Activated naive CD8-positive, alpha-beta T cell treated with anti-CD3 and anti-CD28 coated beads, Interleukin-2, amount 10 ng/mL, durations not matched to agents 7 days and 5 days (primary cell): ENCODE results near the gene MAP1B. TPM values are rescaled to one million over a fixed set of nuclear protein-coding genes. Genes with fewer than 3 reads are reported as not detected.

Experiments used
- ATAC-seq: fragments of 150-1000 bp; cut with Tn5 transposase; one replicate; pipeline ENCODE4 v1.10.0; 2021; ENCODE audit warnings: low read depth, moderate library complexity
- POLR2A ChIA-PET: fragments of 350-600 bp; sonication (Branson Sonifier 250); formaldehyde crosslinking; loops from one replicate; lab custom pipeline; 2021; ENCODE audit warnings: antibody characterized with exemption; lab: Charles Lee
- DNase-seq: peaks from one replicate; pipeline ENCODE4 v3.0.0; 2021
- H3K27ac Mint-ChIP-seq: one replicate; pipeline ENCODE4 v1.8.0; 2022; ENCODE audit warnings: mild to moderate bottlenecking, mixed read lengths
- H3K27me3 Mint-ChIP-seq: one replicate; pipeline ENCODE4 v1.8.0; 2022; ENCODE audit warnings: mild to moderate bottlenecking, moderate library complexity, mixed read lengths
- H3K36me3 Mint-ChIP-seq: one replicate; pipeline ENCODE4 v1.8.0; 2021; ENCODE audit warnings: mild to moderate bottlenecking, mixed read lengths
- H3K4me1 Mint-ChIP-seq: one replicate; pipeline ENCODE4 v1.8.0; 2021; ENCODE audit warnings: mixed read lengths
- H3K4me3 Mint-ChIP-seq: one replicate; pipeline ENCODE4 v1.8.0; 2022; ENCODE audit warnings: mild to moderate bottlenecking, moderate library complexity, mixed read lengths
- H3K9me3 Mint-ChIP-seq: one replicate; pipeline ENCODE4 v1.8.0; 2021; ENCODE audit warnings: mixed read lengths
- total RNA-seq, 2 experiments: library from RNA; stranded (reverse); gene quantifications; one replicate each; pipeline ENCODE4 v1.2.3, GENCODE V29; 2021

Gene MAP1B
- total RNA-seq, 2 experiments from 2014 or later, result not detected

- POLR2A ChIA-PET, result no interaction called here
- ATAC-seq, result no peak
- peaks cover 82% of the 10 kb centered on the region for H3K27me3 Mint-ChIP-seq
- H3K4me3 Mint-ChIP-seq, result peak overlapping the region; percentile 64
- H3K36me3 Mint-ChIP-seq, result peaks cover 1% of the 10 kb centered on the region
- H3K27ac Mint-ChIP-seq, result no peak overlapping the region
- peaks cover 3% of the 10 kb centered on the region for H3K4me1 Mint-ChIP-seq
- DNase-seq, result no peak
- H3K9me3 Mint-ChIP-seq, result no peaks in the 10 kb centered on the region
Observed at GRCh38 chr5:72109062-72109411, 1.8 kb downstream of the MAP1B start.

DNA sequence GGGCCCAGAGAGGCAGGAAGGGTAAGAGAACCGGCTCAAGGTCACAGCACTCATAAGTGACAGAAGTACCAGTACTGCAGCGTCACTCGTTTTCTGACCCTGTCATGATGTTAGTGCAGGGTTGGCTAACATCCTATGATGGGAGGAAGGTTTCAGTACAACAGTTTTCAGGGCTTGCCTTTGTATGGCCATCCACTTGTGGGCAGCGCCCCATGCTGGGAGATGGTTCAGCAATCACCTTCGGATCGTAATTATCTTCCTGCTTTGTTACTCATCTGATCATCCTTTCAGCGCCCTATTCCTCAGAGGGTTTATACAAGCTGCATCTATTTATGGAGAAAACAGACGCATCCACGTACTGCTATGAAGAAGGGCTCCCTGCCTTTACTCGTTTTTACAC, 2.4 kb downstream of the MAP1B start:
- no peaks in the 10 kb centered on the region for H3K9me3 Mint-ChIP-seq
- POLR2A ChIA-PET, result no interaction called here
- H3K4me1 Mint-ChIP-seq, result peaks cover 3% of the 10 kb centered on the region
- H3K27me3 Mint-ChIP-seq, result peaks cover 76% of the 10 kb centered on the region
- no peak overlapping the region for H3K4me3 Mint-ChIP-seq
- no peak overlapping the region for H3K27ac Mint-ChIP-seq
- ATAC-seq (no peak), DNase-seq (no peak)
- peaks cover 1% of the 10 kb centered on the region for H3K36me3 Mint-ChIP-seq

DNA sequence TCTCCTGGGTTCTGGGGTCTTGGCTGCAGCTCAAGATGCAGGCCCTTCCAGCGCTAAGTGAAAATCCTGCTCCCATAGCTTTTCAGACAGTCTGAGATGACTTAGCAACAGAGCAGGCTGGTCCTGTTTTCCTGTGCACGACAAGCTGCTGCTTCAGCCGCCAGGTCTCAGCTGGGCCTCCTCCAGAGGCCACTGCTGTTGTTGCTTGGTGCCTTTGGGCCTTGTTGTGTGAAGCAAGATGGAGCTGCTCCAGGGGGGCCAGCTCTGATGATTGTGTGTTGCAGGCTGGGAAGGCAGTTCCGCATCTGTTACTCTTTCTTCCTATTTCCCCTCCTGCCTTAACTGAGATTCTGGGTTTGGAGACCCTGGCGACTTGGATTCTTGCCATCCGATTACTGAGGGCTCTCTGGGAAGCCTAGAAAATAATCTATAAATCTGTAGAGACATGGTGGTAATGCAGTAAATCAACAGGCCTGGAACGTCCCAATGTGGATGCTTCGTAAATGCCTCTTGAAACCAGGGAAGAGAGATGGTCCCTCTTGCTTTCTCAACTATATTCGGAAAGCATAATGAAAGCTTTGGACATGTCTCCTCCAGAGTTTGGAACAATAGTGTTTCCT, 3.2 kb downstream of the MAP1B start:
- POLR2A ChIA-PET, result no interaction called here
- peaks cover 3% of the 10 kb centered on the region for H3K4me1 Mint-ChIP-seq
- peaks cover 1% of the 10 kb centered on the region for H3K36me3 Mint-ChIP-seq

GRCh38 chr5:72112389-72112788, 5.1 kb downstream of the MAP1B start:
- Mint-ChIP-seq H3K9me3 (no peaks in the 10 kb centered on the region), H3K27ac (no peak overlapping the region), H3K27me3 (peaks cover 67% of the 10 kb centered on the region), H3K36me3 (no peaks in the 10 kb centered on the region), H3K4me3 (no peak overlapping the region), H3K4me1 (peaks cover 3% of the 10 kb centered on the region)
- ATAC-seq (no peak), DNase-seq (no peak)
- POLR2A ChIA-PET, result no interaction called here

More for the DNA sequence above, 3.2 kb downstream of the MAP1B start:
- Mint-ChIP-seq H3K9me3 (no peaks in the 10 kb centered on the region), H3K27me3 (peaks cover 72% of the 10 kb centered on the region), H3K4me3 (no peak overlapping the region), H3K27ac (no peak overlapping the region)
- DNase-seq (no peak), ATAC-seq (no peak)

- H3K4me3 Mint-ChIP-seq, result no peak overlapping the region
- ATAC-seq (no peak), DNase-seq (no peak)
- H3K36me3 Mint-ChIP-seq, result no peaks in the 10 kb centered on the region
- H3K27me3 Mint-ChIP-seq, result peaks cover 64% of the 10 kb centered on the region
- no peaks in the 10 kb centered on the region for H3K4me1 Mint-ChIP-seq
- H3K27ac Mint-ChIP-seq, result no peak overlapping the region
- POLR2A ChIA-PET, result no interaction called here
- no peaks in the 10 kb centered on the region for H3K9me3 Mint-ChIP-seq
Observed at GRCh38 chr5:72114629-72115028, 7.4 kb downstream of the MAP1B start.

DNA sequence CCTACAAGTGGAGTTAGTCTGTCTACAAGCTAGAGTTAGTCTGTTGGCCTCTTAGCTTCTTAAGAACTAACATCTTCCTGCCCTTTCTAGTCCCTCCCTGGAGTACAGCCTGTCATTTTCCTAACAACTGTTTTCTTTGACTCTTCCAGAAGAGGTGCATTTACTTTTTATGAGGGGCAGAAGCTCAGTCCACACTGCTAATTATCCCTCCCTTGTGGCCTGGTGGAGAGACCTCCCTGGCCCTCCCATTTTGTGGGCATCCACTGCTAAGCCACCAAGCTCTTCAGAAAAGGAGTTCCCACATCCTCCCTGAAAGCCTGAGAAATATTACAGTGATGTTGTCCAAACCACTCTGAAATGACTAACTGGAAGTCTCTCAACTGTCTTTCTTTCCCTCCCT, 8.0 kb downstream of the MAP1B start:
- Mint-ChIP-seq H3K9me3 (no peaks in the 10 kb centered on the region), H3K27ac (no peak overlapping the region)

GRCh38 chr5:72117307-72117706, 10.0 kb downstream of the MAP1B start:
- POLR2A ChIA-PET, result no interaction called here
- ATAC-seq (no peak), DNase-seq (no peak)
- H3K36me3 Mint-ChIP-seq, result no peaks in the 10 kb centered on the region
- H3K4me3 Mint-ChIP-seq, result no peak overlapping the region
- H3K27ac Mint-ChIP-seq, result no peak overlapping the region
- H3K9me3 Mint-ChIP-seq, result no peaks in the 10 kb centered on the region
- peaks cover 53% of the 10 kb centered on the region for H3K27me3 Mint-ChIP-seq
- H3K4me1 Mint-ChIP-seq, result no peaks in the 10 kb centered on the region

More for the DNA sequence above, 8.0 kb downstream of the MAP1B start:
- ATAC-seq (no peak), DNase-seq (no peak)
- POLR2A ChIA-PET, result no interaction called here
- Mint-ChIP-seq H3K36me3 (no peaks in the 10 kb centered on the region), H3K4me1 (no peaks in the 10 kb centered on the region), H3K4me3 (no peak overlapping the region), H3K27me3 (peaks cover 57% of the 10 kb centered on the region)

DNA sequence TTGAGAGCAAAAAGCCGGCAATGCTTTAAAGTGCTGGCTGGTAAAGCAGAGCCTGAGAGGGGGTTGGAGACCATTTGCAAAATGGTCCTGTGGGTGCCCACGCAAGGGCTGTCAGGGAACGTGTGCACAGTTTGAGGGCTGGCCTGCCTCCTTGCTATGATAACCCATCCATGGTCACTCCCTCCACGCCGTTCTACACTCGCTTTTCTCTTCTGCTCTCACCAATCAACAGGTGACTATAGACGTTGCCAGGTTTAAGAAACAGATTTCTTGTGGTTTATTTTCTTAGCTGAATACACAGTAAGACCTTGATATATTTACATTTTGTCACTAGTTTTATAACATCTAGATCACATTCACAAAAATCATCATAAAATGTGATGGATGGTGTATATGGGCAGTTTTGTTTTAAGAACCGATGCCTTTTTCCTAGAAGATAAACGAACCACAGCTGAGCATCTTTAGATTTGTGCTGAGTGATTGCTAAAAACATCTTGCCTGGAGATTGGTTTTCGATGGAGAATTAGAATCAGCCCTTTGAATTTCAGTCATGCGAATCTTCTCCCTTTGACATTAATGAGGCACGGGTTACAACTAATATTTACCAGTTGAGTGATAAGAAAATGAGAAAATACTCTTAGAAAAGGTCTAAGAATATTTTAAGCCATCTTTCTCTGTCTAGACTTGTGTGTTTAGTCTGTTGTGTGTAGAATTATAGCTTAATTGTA, 13.9 kb downstream of the MAP1B start:
- H3K27me3 Mint-ChIP-seq, result peaks cover 67% of the 10 kb centered on the region
- H3K4me3 Mint-ChIP-seq, result no peak overlapping the region
- POLR2A ChIA-PET, result no interaction called here
- H3K27ac Mint-ChIP-seq, result no peak overlapping the region
- DNase-seq, result no peak
- no peaks in the 10 kb centered on the region for H3K4me1 Mint-ChIP-seq
- no peak for ATAC-seq
- H3K9me3 Mint-ChIP-seq, result no peaks in the 10 kb centered on the region
- no peaks in the 10 kb centered on the region for H3K36me3 Mint-ChIP-seq

DNA sequence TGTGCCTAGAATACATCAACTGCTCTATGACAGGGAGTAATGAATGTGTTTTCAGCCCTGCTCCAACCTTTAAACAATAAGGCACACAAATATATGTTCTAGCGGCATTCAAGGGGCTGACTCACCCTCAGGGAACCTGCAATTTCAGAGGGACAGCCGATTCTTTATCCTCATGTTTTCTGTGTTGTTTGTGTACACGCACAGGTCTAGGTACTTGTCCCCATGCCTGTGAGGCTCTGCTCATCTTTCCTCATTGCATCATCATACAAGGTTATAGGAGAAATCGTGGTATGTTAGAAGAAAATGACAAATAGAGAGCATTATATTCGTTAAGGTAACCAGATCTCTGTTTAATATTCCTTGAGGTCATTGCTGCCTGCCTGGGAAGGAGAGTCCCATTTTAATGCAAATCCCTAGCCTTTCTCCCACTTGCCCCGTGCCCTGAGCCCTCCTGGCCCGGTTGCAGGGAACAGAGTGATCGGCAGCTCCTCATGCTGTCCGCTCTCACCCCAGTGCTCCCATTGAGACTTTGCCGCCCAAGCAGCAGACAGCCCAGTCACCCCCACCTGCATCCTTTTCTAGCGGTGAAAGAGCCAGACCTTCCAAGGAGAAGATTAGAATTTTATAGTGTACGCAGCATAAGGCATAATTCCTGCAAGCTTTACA, 14.6 kb downstream of the MAP1B start:
- H3K9me3 Mint-ChIP-seq, result no peaks in the 10 kb centered on the region
- ATAC-seq (no peak), DNase-seq (no peak)
- H3K4me1 Mint-ChIP-seq, result no peaks in the 10 kb centered on the region
- POLR2A ChIA-PET, result no interaction called here
- no peak overlapping the region for H3K27ac Mint-ChIP-seq
- no peak overlapping the region for H3K4me3 Mint-ChIP-seq
- H3K27me3 Mint-ChIP-seq, result peaks cover 65% of the 10 kb centered on the region
- no peaks in the 10 kb centered on the region for H3K36me3 Mint-ChIP-seq

- H3K4me1 Mint-ChIP-seq, result no peaks in the 10 kb centered on the region
- no peaks in the 10 kb centered on the region for H3K36me3 Mint-ChIP-seq
- H3K27ac Mint-ChIP-seq, result no peak overlapping the region
- H3K27me3 Mint-ChIP-seq, result peaks cover 58% of the 10 kb centered on the region
- POLR2A ChIA-PET, result no interaction called here
- H3K9me3 Mint-ChIP-seq, result no peaks in the 10 kb centered on the region
- H3K4me3 Mint-ChIP-seq, result no peak overlapping the region
- ATAC-seq, result no peak
- no peak for DNase-seq
Observed at GRCh38 chr5:72122602-72123001, 15.3 kb downstream of the MAP1B start.

DNA sequence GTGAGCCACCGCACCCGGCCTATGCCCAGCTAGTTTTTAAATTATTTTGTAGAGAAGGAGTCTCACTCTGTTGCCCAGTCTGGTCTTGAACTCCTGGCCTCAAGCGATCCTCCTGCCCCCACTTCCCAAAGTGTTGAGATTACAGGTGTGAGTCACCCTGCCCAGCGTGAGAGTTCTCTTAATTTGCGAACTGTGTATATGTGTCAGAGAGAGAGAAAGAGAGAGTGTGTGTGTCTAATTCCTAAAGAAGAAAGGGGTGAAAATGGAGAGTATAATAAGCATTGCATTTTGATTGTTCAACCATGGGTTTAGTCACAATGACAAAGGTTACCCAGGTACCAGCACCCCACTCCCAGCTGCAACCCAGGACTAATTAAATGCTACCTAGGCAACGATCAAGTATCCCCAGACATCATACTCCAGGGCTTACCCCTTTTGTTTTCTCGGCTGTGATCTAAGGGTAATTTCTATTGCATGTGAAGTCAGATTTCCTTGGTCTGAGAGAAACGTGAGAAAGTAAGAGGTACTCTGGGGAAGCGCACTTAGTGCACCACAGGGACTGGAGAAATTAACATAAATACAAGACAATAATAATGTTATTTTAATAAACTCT, 16.6 kb downstream of the MAP1B start:
- H3K27ac Mint-ChIP-seq, result no peak overlapping the region
- DNase-seq, result no peak
- POLR2A ChIA-PET, result no interaction called here

DNA sequence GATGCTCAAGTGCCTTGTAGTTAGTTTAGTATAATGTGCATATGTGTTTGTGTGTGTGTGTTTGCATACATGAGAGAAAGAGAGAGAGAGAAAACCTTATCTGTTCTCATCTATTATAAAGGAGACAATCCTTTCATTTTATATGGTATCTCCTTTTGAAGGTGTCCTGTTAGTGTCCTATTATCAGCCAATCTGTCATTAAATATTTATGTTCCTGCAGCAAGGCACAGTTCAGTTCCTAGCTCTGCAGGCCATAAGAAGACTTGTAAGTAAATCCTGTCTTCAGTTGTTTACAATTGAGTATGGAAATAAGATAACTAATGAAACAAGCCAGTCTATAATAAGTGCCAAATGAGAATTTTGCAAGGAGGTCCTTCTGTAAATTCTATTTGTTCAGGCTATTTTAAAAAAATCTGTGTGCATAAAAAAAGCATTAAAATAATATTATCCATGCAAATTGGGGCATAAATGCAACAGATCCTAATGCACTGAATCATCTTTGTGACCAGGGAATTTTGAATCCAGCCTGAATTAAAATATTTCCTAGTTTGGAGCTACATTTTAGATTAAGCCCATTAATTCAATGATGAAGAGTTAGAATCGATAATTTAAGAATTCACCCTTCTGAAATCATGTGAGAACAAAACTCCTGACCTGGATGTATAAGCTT, 18.1 kb downstream of the MAP1B start:
- H3K27ac Mint-ChIP-seq, result no peak overlapping the region
- no peaks in the 10 kb centered on the region for H3K36me3 Mint-ChIP-seq
- H3K9me3 Mint-ChIP-seq, result no peaks in the 10 kb centered on the region
- no peak overlapping the region for H3K4me3 Mint-ChIP-seq
- DNase-seq (no peak), ATAC-seq (no peak)
- H3K27me3 Mint-ChIP-seq, result peaks cover 57% of the 10 kb centered on the region
- no peaks in the 10 kb centered on the region for H3K4me1 Mint-ChIP-seq
- POLR2A ChIA-PET, result no interaction called here

More for the DNA sequence above, 16.6 kb downstream of the MAP1B start:
- H3K4me1 Mint-ChIP-seq, result no peaks in the 10 kb centered on the region
- no peaks in the 10 kb centered on the region for H3K9me3 Mint-ChIP-seq
- no peak overlapping the region for H3K4me3 Mint-ChIP-seq
- peaks cover 60% of the 10 kb centered on the region for H3K27me3 Mint-ChIP-seq
- H3K36me3 Mint-ChIP-seq, result no peaks in the 10 kb centered on the region
- no peak for ATAC-seq

DNA sequence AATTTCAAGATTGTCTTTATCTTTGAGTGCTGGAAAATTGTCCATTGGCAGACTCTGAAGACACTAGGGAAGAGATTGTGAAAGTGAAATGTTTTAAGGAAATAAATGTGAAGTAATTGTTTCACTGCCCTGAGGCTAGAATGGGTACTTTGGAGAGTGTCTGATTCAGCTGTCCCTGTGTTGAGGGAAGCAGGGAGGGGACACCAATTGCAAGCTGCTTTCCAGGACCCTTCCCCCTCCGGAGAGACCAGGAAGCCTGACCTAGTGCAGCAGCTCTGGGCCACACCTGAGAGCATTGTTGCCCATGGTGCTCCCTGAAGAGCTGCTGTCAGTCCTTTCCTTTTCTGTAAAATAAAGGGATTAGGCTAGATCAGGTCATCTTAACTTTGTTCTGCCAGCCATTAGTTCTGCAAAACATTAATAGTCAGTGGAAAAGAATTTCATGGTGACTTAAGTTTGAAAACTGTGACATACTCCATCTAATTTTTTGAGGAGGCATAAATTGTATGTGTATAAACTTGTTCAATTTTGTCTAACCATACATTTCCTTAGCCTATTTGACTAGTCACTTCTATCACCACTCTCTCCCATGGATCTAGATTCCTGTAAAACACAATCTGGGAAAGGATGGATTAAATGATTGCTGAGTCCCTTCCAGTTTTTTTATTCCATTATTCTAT, 18.8 kb downstream of the MAP1B start:
- POLR2A ChIA-PET, result no interaction called here
- Mint-ChIP-seq H3K4me1 (no peaks in the 10 kb centered on the region), H3K9me3 (no peaks in the 10 kb centered on the region), H3K27me3 (peaks cover 57% of the 10 kb centered on the region), H3K36me3 (no peaks in the 10 kb centered on the region), H3K27ac (no peak overlapping the region), H3K4me3 (no peak overlapping the region)
- no peak for DNase-seq
- ATAC-seq, result no peak
